Retinal pigment epithelial cell (primary cell): ENCODE data around the gene FRS2.

Source experiments
- DNase-seq: peaks from one replicate; pipeline ENCODE4 v3.0.0-alpha.2; 2010; ENCODE audit warnings: low read depth
- H3K4me3 ChIP-seq: 2 replicates; pipeline ENCODE4 v1.5.1; 2011; ENCODE audit warnings: mild to moderate bottlenecking, low read length, control low read depth, moderate library complexity
- CTCF ChIP-seq: conservative IDR thresholded peaks from 2 replicates; pipeline ENCODE4 v1.5.1; 2011; ENCODE audit warnings: low read depth, low read length, control low read depth, inconsistent platforms

FRS2 gene

GRCh38 chr12:69430942-69431590, 39.1 kb upstream of the FRS2 start:
- no peak overlapping the region for H3K4me3 ChIP-seq
- TF ChIP-seq CTCF, result no peak
- DNase-seq, result no peak

GRCh38 chr12:69431591-69432222, 38.5 kb upstream of the FRS2 start:
- no peak for TF ChIP-seq CTCF
- no peak overlapping the region for H3K4me3 ChIP-seq
- no peak for DNase-seq

- no peak for TF ChIP-seq CTCF
- no peak overlapping the region for H3K4me3 ChIP-seq
- no peak for DNase-seq
Observed at GRCh38 chr12:69433653-69434052, 36.5 kb upstream of the FRS2 start.

GRCh38 chr12:69435644-69436043, 34.5 kb upstream of the FRS2 start:
- H3K4me3 ChIP-seq, result no peak overlapping the region
- TF ChIP-seq CTCF, result no peak
- DNase-seq, result no peak

- DNase-seq, result no peak
- H3K4me3 ChIP-seq, result no peak overlapping the region
- TF ChIP-seq CTCF, result no peak
Observed at GRCh38 chr12:69437073-69437472, 33.1 kb upstream of the FRS2 start.

GRCh38 chr12:69438539-69438938, 31.6 kb upstream of the FRS2 start:
- no peak for DNase-seq
- no peak overlapping the region for H3K4me3 ChIP-seq
- TF ChIP-seq CTCF, result no peak

GRCh38 chr12:69440016-69440415, 30.2 kb upstream of the FRS2 start:
- no peak for TF ChIP-seq CTCF
- H3K4me3 ChIP-seq, result no peak overlapping the region
- no peak for DNase-seq
